Upper lobe of left lung (tissue), 4 donors: Measurements from ENCODE around the gene HIP1.

Experiments used
- EP300 ChIP-seq, 4 donors: sonication (generic); formaldehyde crosslinking; IDR thresholded peaks; one replicate each; pipeline ENCODE4 v1.5.1; 2017; ENCODE audit warnings: antibody characterized with exemption in 4 of 4, control low read depth in 2 of 4
- POLR2A ChIP-seq, 4 donors: fragments of 450-650 bp; IDR thresholded peaks; one replicate each; pipeline ENCODE4 v1.5.1; 2016 to 2017; ENCODE audit warnings: antibody characterized with exemption in 4 of 4, mild to moderate bottlenecking in 2 of 4
- TF ChIP-seq, protein P1 (sequence below), 6 experiments: fragments of 450-650 bp in 4 of 6; fragments of 200-600 bp in 2 of 6; sonication (generic) in 2 of 6; IDR thresholded peaks; one replicate each; pipeline ENCODE4 v1.5.1; 2016 to 2019; ENCODE audit warnings: antibody characterized with exemption in 6 of 6

DNA sequence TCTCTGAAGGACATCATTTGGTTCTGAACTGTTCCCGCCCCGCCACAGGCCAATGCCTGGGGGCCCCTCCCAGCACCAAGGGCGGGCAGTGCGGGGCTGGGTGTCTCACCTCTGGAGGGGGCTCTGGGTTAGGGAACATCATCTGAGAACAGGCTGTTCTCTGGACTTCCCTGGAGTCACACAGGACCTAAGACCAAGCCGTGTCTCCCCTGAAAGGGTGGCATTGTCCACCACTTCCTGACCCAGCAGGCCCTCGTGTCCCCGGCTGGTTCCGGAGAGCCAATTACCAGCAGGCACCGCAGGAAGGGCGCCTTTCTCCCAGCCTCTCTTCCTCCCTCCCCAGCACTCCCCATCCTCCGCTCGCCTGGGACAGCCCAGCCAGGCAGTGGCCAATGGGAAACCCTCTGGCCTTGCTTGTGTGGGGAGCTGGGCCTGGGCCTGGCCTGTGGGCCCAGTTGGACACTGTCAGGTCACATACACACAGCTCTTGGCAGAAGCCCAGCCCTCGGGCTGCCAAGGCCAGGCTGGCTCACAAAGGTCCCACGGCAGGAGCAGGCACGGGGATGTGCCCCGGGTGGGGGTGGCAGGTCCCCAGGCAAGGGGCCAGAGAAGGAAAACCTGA lies 127.1 kb downstream of the HIP1 start:
- TF ChIP-seq POLR2A (IDR thresholded peaks at IDR 0.05) (peak in 1 of 4 donors; percentile 39), EP300 (IDR thresholded peaks at IDR 0.05) (peak in 2 of 4 donors; percentile 39 to 76)
- TF ChIP-seq, protein P1, sequence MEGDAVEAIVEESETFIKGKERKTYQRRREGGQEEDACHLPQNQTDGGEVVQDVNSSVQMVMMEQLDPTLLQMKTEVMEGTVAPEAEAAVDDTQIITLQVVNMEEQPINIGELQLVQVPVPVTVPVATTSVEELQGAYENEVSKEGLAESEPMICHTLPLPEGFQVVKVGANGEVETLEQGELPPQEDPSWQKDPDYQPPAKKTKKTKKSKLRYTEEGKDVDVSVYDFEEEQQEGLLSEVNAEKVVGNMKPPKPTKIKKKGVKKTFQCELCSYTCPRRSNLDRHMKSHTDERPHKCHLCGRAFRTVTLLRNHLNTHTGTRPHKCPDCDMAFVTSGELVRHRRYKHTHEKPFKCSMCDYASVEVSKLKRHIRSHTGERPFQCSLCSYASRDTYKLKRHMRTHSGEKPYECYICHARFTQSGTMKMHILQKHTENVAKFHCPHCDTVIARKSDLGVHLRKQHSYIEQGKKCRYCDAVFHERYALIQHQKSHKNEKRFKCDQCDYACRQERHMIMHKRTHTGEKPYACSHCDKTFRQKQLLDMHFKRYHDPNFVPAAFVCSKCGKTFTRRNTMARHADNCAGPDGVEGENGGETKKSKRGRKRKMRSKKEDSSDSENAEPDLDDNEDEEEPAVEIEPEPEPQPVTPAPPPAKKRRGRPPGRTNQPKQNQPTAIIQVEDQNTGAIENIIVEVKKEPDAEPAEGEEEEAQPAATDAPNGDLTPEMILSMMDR (IDR thresholded peaks at IDR 0.05) = peak in 2 of 6 experiments; percentile 13 to 27
